GM19351 (cell line): ENCODE measurements around the gene SLC43A1.

Experiments
- ATAC-seq: cut with Tn5 transposase; IDR thresholded peaks from one replicate; pipeline ENCODE4 v1.9.1; 2021; ENCODE audit warnings: mild to moderate bottlenecking, moderate library complexity; ENCODE audit not compliant: unreplicated experiment

SLC43A1 gene

GRCh38 chr11:57530215-57530595 is 14.7 kb upstream of the SLC43A1 start:
- peak; percentile 6 for ATAC-seq

DNA sequence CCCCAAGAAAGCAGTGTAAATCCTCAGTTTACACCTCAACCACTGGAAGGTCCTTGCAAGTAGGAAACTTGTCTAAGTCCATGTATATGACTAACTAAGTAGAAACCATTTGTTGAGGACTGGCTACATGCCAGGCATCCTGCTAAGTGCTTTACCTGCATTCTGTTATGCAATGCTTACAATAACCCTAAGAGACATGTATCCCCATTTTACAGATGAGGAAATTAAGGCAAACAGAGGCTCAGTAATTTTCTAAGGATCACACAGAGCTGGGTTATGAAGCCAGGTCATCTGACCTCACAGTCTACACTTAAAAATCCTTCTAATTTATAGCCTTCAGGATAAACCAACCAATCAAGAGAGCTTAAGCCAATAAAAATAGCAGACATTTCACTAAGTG is 13.5 kb upstream of the SLC43A1 start:
- no peak for ATAC-seq

DNA sequence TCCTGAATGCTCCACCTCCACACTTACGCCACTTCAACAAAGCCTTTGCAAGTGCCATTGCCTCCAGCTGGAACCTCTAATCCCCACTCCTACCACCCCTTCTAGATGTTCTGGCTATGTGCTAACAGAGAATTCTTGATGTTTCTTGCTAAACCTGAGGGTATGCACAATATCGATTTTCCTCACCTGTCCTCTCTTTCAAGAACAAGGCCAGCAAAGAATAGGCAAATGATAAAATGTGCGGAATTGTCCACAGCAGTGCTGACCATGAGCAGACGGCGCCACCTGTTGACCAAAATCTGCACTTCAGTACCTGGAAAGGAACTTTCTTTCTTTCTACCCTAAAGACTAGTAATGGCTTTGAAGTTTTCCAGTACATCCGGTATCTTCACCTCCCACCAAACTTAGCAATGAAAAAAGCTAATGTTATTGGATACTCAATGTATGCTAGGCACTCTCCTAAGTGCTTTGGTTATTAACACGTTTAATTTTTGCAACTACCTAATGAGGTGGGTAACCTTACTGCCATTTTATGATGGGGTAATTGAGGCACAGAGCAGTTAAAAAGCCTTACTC is 11.6 kb upstream of the SLC43A1 start:
- ATAC-seq = no peak

GRCh38 chr11:57523419-57523818 is 7.9 kb upstream of the SLC43A1 start:
- no peak for ATAC-seq

DNA sequence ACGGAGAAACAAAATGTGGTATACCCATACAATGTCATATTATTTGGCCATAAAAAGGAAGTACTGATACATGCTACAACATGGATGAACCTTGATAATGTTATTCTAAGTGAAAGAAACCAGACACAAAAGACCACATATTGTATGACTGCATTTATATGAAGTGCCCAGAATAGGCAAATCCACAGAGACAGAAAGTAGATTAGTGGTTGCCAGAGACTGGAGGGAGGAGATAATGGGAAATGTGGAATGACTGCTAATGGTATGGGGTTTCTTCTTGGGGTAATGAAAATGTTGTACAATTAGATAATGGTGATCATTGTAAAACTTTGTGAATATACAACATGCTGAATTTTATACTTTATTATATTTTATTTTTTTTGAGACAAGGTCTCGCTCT is 5.6 kb upstream of the SLC43A1 start:
- no peak for ATAC-seq

DNA sequence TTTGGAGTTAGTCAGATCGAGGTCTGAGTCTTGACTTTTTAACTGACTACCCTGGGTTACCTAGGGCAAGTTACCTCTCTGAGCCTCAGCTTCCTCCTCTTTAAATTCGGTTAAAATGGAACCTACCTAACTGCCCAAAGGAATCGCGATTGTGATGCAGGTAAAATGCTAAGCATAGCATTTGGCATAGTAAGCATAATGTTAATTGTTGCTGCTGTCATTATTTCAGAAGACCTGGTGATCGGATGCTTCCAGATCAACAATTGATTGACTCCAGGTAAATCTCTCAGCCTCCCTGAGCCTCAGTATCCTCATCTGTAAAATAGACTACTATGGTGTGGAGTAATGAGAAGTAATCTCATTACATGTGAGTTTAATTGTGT is 550 bp upstream of the SLC43A1 start:
- no peak for ATAC-seq

- ATAC-seq = peak; percentile 42
Observed at GRCh38 chr11:57514538-57515331, 767 bp downstream of the SLC43A1 start.

DNA sequence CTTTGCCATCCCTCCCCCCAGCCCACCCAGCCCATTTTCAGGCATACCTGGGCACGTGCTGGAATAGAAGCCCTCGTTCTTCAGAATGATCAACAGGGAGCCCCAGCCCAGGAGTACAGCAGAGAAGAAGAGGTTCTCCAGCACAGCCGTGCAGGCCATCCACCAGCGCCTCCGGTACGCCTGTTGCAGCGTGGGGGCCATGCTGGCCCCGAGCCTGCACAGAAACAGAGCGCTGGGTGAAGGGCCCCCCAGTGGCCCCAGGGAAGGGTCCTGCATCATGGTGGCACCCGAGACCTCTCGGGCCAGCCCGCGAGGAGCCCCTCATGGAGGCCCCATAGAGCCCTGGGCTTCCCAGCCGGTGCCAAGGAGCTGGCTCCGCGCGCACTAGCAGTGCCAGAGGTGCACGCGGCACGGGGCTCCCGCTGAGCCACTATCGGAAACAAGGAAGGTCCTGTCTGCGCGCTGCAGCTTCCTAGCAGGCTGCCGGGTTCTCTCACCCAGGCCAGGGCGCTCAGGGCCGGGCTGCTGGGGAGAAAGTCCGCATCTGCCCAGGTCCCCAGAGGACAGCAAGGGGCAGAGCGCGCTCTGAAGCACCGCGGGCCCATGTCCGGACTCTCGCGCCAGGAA is 1.5 kb downstream of the SLC43A1 start:
- ATAC-seq = peak; percentile 41

DNA sequence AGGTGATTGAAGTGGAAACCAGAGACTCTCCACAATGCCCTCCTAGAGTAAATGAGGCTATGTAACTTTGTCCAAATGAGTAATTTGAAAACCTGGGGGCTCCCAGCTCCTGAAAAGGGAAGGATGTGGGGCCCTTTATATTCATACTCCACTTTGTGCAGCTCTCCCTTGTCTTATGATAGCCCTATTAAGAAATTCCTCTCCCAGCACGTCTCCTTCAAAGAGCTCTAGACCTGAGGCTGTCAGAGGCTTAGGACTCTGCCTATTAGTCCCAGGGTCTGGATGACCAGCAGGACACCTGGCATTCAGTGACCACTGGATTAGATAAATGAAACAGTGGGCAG is 2.1 kb downstream of the SLC43A1 start:
- no peak for ATAC-seq

- no peak for ATAC-seq
Observed at GRCh38 chr11:57512646-57513451, 2.7 kb downstream of the SLC43A1 start.

DNA sequence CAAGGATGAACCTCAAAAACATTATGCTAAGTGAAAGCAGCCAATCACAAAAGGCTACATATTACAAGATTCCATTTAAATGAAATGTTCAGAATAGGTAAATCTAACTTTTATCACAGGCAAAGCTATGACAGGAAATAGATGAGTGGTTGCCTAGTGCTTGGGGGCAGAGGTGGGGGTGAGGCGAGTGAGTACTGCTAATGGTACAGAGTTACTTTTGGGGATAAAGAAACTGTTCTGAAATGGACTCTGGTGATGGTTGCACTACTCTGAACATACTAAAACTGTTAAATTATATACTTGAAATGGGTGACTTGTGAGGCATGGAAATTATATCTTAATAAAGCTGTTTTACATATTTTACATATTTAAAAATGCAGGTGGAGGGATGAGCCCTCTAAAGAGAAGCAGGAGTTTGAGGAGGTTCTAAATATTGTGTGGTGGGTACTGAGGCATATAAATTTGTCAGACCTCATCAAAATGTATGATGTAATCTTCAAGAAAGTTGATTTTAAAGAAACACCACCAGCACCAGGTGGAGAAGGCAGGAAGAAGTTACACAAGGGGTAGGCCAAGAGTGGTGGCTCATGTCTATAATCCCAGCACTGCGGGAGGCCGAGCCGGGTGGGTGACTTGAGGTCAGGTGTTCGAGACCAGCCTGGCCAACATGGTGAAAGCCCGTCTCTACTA is 3.6 kb downstream of the SLC43A1 start:
- no peak for ATAC-seq

DNA sequence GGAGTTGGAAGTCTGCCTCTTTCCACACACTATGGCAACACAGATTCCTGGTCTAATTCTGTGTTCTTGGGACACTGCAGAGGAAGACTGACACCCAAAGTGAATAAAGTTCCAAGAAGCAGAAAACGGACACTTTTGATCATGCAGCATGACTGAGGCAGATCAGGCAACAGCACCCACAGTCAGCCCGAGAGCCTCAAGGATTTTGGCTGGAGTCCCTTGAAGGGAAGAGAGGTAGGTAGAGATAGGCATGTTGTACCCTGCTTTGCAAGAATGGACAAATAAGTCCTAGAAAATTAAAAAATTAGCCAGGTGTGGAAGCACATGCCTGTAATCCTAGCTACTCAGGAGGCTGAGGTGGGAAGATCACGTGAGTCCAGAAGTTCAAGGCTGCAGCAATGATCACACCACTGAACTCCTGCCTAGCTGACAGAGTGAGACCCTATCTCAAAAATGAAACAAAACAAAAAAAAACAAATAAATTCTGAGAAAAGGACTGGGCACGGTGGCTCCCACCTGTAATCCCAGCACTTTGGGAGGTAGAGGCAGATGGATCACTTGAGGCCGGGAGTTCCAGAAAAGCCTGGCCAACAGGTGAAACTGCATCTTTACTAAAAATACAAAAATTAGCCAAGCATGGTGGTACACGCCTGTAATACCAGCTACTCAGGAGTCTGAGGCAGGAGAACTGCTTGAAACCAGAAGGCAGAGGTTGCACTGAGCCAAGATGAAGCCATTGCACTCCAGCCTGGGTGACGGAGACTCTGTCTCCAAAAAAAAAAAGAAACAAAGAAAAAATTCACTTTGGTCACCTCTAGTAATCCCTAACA is 6.9 kb downstream of the SLC43A1 start:
- no peak for ATAC-seq

DNA sequence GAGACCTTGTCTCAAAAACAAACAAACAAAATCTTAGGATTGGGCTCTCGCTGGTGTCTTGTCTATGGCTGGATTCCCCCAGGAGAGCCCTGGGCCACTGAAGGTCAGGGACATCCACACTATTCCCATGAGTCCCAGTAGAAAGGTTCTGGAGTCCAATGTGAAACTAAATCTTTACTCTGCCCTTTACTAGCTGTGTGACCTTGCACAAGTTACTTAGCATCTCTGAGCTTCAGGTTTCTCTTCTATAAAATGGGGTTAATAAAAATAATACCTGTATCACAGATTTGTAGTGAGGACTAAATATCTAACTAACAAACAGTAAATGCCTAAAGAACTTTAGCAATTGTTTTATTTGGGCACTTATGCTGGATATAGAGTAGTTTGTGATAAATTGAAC is 9.0 kb downstream of the SLC43A1 start:
- no peak for ATAC-seq

- ATAC-seq = no peak
Observed at GRCh38 chr11:57504511-57504910, 11.0 kb downstream of the SLC43A1 start.

- ATAC-seq = no peak
Observed at GRCh38 chr11:57502870-57503269, 12.6 kb downstream of the SLC43A1 start.

- ATAC-seq = no peak
Observed at GRCh38 chr11:57502376-57502775, 13.1 kb downstream of the SLC43A1 start.

GRCh38 chr11:57501953-57502352 is 13.5 kb downstream of the SLC43A1 start:
- ATAC-seq = no peak

DNA sequence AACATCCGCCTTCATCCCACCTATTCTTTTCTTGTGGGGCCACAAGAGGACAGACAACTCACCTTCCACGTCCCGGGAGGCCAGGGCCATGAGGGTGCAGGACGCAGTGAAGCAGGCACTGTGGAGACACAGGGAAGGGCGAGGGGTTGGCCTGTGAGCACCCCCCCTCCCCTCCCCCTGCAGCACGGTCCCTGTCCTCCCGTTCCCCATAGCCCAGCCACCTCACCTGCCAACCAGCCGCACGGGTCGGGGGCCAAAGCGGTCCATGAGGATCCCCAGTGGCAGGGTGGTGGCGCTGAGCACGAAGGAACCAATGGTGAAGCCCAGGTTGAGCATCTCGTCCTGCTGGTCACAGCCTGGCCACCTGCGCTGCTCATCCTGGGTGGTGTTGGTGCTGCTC is 14.6 kb downstream of the SLC43A1 start:
- no peak for ATAC-seq

- ATAC-seq = no peak
Observed at GRCh38 chr11:57500515-57500914, 15.0 kb downstream of the SLC43A1 start.

DNA sequence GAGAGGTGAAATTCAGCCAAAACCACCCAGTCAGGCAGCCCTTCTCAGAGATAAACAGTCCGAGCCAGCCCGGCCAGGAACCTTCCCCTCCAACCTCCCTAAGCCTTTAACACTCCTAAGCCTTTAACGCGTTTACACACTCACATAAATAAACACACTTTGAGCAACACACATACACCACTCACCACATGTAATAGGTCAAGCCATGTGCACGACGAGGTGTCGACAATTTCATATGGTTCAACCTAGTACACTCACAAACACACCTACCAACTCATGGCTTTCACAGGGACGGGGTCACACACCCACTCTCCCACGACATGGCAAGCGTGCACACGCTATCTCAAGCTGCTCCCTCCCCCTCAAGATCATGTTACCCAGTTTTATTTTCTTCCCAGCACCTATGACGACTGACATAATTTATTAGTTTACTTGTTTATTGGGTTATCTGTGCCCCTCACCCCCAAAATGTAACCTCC is 15.5 kb downstream of the SLC43A1 start:
- ATAC-seq = no peak
